UCSD-AML1 (cell line): ENCODE measurements around the gene SPTLC3.

Experiments
- DNase-seq: peaks from one replicate; lab custom pipeline; 2025; ENCODE audit not compliant: unreplicated experiment; lab: John Stamatoyannopoulos, UW

The SPTLC3 gene

DNA sequence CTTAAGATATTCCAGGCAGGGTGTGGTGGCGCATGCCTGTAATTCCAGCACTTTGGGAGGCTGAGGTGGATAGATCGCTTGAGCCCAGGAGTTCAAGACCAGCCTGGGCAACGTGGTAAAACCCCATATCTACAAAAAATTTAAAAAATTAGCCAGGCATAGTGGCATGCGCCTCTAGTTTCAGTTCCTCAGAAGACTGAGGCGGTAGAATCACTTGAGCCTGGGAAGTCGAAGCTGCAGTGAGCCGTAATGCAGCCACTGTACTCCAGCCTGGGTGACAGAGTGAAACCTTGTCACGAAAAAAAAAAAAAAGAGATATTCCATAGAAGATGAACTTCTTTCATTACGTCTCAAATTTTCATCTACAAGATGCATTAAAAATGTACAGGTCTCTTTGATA lies 165.6 kb downstream of the SPTLC3 start:
- DNase-seq, result no peak

GRCh38 chr20:13180986-13181889 lies 172.5 kb downstream of the SPTLC3 start:
- no peak for DNase-seq

DNA sequence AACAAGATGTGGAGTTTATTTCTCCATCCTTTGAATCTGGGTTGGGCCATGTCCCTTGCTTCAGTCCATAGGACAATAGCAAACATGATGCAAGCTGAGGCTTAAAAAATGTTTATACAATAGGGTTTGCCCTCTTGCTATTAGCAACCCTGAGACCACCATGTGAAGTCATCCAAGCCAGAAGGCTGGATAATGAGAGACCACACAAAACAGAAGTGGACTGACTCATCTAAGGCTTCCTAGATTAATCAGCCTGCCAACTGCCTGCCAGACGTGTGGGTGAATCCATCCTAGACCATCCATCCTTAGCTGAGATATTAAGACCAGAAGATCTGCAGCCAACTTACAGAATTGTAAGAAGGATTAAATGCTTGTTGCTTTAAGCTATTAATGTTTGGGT lies 174.2 kb downstream of the SPTLC3 start:
- no peak for DNase-seq

DNA sequence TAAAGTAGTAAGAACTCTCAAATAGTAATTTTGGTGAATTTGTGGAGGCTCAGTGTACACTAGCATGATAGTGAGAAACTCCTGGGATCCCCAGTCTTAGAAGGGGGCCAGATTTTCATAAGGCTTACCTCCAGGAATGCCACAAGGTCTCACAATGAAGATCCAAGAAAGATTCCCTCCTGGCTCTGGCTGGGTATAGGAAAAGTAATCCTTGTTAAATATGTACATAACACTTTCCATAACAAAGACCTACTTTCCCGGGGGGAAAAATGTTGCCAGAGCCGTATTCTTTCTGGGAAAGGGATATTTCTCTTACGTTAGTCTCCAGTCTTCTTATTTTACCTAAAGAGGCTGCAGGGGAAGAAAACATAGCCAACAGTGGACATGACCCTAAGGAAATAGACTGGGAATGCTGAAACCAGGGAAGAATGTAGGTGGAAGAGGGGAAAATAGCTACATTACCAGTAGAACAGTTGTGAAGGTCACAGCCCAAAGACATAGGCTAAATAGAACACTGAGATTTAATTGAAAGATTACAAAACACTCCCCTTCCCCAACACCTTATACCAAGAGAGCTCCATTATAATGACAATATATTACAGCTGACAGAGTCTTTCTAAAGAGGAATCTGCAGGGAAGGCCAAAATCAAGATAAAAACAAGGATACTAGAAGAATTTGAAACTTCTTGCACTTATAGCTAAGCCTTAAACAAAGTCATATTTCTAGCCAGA lies 177.4 kb downstream of the SPTLC3 start:
- DNase-seq, result no peak

- no peak for DNase-seq
Measured at GRCh38 chr20:13187899-13188298, 179.1 kb downstream of the SPTLC3 start.

DNA sequence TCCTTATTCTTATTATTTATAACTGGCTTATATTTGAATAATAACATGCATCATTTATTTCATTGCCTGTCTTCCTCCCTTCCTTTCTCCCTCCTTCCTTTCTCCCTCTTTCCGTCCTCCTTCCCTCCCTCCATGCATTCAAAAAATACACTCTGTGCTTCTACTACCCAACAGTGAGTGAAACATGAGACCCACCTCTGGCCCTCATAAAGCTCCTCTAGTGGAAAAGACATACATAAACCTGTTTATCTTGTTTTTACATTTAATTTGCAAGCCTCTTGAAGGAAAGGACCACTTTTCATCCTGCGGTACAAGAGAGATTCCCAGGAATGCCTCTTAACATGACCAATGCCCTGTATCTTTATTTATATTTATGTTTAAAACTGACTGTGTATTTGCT lies 190.5 kb downstream of the SPTLC3 start:
- DNase-seq, result no peak

DNA sequence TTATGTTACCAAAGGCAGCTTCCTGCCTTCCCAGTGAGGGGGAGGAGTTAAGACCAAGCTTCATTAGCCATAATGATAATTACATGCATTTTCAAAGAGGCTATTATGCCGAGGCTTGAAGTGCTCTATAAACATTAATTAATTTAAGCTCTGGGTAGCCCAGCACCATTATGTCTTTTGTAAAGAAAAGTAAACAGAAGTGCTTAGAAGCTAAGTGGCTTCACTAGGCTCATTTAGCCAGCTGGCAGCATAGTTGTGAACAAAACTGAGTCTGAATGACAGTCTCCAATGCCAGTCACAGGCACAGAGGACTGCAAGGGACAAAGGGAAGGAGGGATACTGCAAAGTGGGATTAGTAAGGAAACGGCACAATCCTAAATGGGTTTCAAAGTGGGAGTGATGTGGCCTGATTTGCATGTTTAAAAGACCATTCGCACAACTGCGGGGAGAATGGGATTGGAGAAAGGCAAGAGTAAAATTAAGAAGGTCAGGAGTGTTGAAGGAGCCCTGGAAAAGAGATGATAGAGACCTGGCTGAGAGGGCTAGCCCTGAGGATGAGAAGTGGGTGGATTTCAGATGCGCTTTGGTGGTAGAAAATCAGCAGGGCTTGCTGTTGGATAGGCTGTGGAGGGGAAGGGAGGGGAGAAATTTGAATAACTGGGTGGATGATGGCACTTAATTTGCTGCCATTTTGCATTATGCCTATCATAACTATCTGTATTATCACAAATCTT lies 192.2 kb downstream of the SPTLC3 start:
- no peak for DNase-seq

DNA sequence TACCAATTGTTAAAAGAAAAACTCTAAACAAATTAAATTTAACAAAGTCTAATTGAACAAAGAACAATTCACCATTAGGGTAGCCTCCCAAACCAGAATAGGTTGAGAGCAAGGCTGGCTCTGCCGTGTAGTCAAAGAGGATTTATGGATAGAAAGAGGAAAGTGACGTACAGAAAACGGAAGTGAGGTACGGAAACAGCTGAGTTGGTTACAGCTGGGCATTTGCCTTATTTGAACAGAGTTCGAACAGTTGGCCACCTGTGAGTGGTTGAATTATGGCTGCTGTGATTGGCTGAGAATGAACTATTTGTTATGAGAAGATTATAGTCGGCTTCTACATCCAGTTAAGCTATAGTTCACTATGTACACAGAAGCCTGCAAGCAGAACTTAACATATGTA lies 193.8 kb downstream of the SPTLC3 start:
- DNase-seq, result no peak

- no peak for DNase-seq
Measured at GRCh38 chr20:13205425-13205824, 196.7 kb downstream of the SPTLC3 start.

- no peak for DNase-seq
Measured at GRCh38 chr20:13205848-13206434, 197.2 kb downstream of the SPTLC3 start.

GRCh38 chr20:13207016-13207415 lies 198.2 kb downstream of the SPTLC3 start:
- no peak for DNase-seq

DNA sequence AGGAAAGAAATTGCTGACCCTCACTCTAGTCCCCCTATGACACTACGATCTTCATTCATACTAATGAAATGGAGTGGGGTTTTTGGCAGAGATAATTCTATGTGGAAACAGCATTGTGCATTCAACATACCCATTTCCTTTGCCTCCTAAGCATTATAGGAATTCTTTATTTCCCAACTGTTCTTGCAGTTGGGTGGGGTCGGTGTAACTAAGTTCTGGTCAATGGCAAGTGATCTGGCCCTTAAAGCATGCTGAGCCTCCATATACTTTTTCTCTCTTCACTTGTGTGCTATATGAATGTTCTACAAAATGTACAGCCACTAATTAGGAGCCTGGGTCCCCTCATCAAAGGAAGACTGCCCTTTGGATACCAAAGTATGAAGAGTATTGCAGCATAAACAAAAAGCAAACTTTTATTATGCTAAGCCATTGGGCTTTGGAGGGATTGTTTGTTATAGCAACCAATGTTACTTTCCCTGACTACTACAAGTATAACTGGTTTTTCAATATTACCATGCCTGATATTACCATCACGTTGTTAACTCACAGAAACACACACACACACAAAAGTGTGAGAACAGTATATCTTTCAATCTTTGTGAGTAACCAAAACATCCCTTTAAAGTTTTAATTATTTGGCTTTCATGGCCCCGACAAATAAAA lies 203.3 kb downstream of the SPTLC3 start:
- no peak for DNase-seq

DNA sequence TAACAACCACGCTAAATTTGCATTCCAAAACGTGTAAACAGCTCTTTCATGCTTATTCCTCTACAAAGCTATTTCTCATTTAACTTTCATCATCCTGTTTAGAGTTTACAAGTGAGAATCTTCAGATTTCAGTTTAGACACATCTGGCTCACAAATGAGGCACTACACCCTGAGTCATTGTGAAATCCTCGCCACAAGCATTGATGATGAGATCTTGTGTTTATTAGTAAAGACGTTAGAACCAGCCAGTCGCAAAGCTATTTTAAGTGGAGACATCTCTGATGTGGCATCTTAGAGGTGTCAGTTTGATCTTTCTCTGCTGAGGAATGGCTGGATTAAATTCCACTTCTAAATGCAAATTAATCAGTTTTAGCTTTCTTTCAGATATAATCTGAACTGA lies 204.0 kb downstream of the SPTLC3 start:
- no peak for DNase-seq

DNA sequence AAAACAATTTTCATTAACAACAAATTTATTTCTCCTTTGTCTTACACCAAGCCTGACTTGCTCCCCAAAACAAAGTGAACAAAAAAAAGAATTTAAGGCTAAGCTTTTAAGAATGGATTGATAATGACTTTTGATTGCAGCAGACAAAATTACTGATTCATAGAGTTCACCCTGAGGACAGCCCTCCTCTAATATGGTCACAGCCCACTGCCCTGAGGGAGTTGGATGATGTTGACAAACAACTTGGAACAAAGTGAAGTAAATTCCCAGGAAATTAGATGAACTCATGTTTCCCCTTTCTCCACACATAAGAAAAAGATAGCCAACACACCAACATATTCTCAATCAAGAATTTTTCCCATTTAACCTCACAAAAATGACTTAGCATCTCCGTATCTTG lies 204.6 kb downstream of the SPTLC3 start:
- DNase-seq, result no peak

DNA sequence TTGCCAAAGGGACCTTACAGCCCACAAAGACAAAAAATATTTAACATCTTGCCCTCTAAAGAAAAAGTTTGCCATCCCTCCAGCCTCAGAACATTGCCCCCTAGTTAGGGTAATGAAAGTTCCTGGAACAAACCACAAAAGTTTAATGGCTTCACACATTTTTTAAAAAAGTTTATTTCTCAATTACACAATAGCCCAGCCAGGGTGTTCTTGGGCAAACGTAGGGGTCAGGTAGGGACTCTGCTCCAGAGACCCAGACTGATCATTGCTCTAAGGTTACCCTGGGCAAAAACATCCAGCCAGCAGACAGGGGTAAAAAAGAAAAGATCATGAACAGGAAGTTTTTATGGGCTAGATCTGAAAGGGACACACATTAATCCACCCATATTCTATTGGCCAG lies 207.8 kb downstream of the SPTLC3 start:
- DNase-seq, result no peak
